A549 (cell line): ENCODE data around the gene RNF32. TPM values are rescaled to one million over a fixed set of nuclear protein-coding genes. Genes with fewer than 3 reads are reported as not detected.
"Not testable (repeated sequence)": the region's sequence is repeated elsewhere in the genome, so short reads cannot be mapped to it uniquely, and the experiment has no call there.

Source experiments
- ATAC-seq, 2 experiments: fragments of 200-7000 bp in 1 of 2; fragments of >200 bp in 1 of 2; cut with Nextera tagmentation in 1 of 2; cut with Tn5 transposase in 1 of 2; 3 replicates each; pipeline versions ENCODE4 v1.8.0 to v1.9.1; 2018 to 2020; ENCODE audit warnings: mild to moderate bottlenecking in 1 of 2, moderate library complexity in 1 of 2
- CTCF ChIA-PET: fragments of 300-600 bp; sonication (Branson Sonifier 250); formaldehyde crosslinking; extraction: SDS; loops from one replicate; lab custom pipeline; 2021; ENCODE audit warnings: antibody characterized with exemption, inconsistent platforms; lab: Yijun Ruan, JAX
- POLR2A ChIA-PET: fragments of 350-600 bp; formaldehyde crosslinking; extraction: SDS; loops from one replicate; lab custom pipeline; 2021; ENCODE audit warnings: antibody characterized with exemption, inconsistent platforms; lab: Yijun Ruan, JAX
- DNase-seq, 2 experiments: peaks; one replicate each; pipeline versions ENCODE4 v3.0.0 to v3.0.0-alpha.2; 2011 to 2016; ENCODE audit warnings: low read depth in 1 of 2, low spot score in 1 of 2
- FAIRE-seq: peaks from 2 replicates; lab custom pipeline; 2011; peaks lifted over from hg19 to GRCh38; lab: Jason Lieb, UNC
- H3K27ac ChIP-seq, 2 experiments: fragments of >200 bp; sonication (Bioruptor Twin); formaldehyde crosslinking; 3 replicates each; pipeline ENCODE4 v1.5.1; 2016 to 2017
- H3K4me1 ChIP-seq: fragments of >200 bp; sonication (Bioruptor Twin); formaldehyde crosslinking; 3 replicates; pipeline ENCODE4 v1.6.1; 2016
- H3K4me2 ChIP-seq: fragments of >200 bp; sonication (Bioruptor Twin); formaldehyde crosslinking; 3 replicates; pipeline ENCODE4 v1.6.1; 2016
- H3K4me3 ChIP-seq: fragments of >200 bp; sonication (Bioruptor Twin); formaldehyde crosslinking; 3 replicates; pipeline ENCODE4 v1.5.1; 2016
- H3K9me3 ChIP-seq: fragments of >200 bp; sonication (Bioruptor Twin); formaldehyde crosslinking; 3 replicates; pipeline ENCODE4 v1.6.1; 2016
- BCL3 ChIP-seq: fragments of >200 bp; sonication (Bioruptor Twin); formaldehyde crosslinking; IDR thresholded peaks from 3 replicates; pipeline ENCODE4 v1.6.1; 2016
- CHD4 ChIP-seq: fragments of 200-600 bp; sonication (generic); IDR thresholded peaks from 2 replicates; pipeline ENCODE4 v1.6.1; 2016; ENCODE audit warnings: antibody characterized with exemption, mild to moderate bottlenecking, borderline replicate concordance
- EHMT2 ChIP-seq: fragments of 200-600 bp; sonication (generic); IDR thresholded peaks from 2 replicates; pipeline ENCODE4 v1.6.1; 2016; ENCODE audit warnings: antibody characterized with exemption, low read depth, mild to moderate bottlenecking, moderate library complexity
- FOSB ChIP-seq: fragments of 250-450 bp; sonication (Bioruptor Pico); IDR thresholded peaks from 2 replicates; pipeline ENCODE4 v1.5.0; 2020; ENCODE audit warnings: mild to moderate bottlenecking, moderate library complexity
- FOXS1 ChIP-seq: fragments of 250-450 bp; sonication (Bioruptor Pico); IDR thresholded peaks from 2 replicates; pipeline ENCODE4 v1.5.0; 2020; ENCODE audit warnings: mild to moderate bottlenecking, moderate library complexity
- GATA3 ChIP-seq: IDR thresholded peaks from 2 replicates; pipeline ENCODE4 v1.6.1; 2012; ENCODE audit warnings: borderline replicate concordance
- HEYL ChIP-seq: fragments of 250-450 bp; sonication (Bioruptor Pico); IDR thresholded peaks from 2 replicates; pipeline ENCODE4 v1.8.0; 2021; ENCODE audit warnings: mild to moderate bottlenecking, moderate library complexity
- HMGXB4 ChIP-seq: fragments of 250-450 bp; sonication (Bioruptor Pico); IDR thresholded peaks from 2 replicates; pipeline ENCODE4 v1.5.0; 2021; ENCODE audit warnings: mild to moderate bottlenecking, moderate library complexity, borderline replicate concordance
- JUN ChIP-seq, 2 experiments: fragments of >200 bp; sonication (Bioruptor Twin); formaldehyde crosslinking; IDR thresholded peaks; 2 replicates in 1 of 2; 3 replicates in 1 of 2; pipeline ENCODE4 v1.6.1; 2016 to 2017
- MAZ ChIP-seq: fragments of 150-350 bp; IDR thresholded peaks from 2 replicates; pipeline ENCODE4 v1.6.1; 2014; ENCODE audit warnings: antibody characterized with exemption, low read depth, low read length, borderline replicate concordance
- NR3C1 ChIP-seq: fragments of >200 bp; sonication (Bioruptor Twin); formaldehyde crosslinking; IDR thresholded peaks from 3 replicates; pipeline ENCODE4 v1.6.1; 2017
- RARB ChIP-seq: fragments of 250-450 bp; sonication (Bioruptor Pico); IDR thresholded peaks from 2 replicates; pipeline ENCODE4 v1.8.0; 2021; ENCODE audit warnings: mild to moderate bottlenecking, moderate library complexity
- RNF2 ChIP-seq: fragments of 200-600 bp; sonication (generic); IDR thresholded peaks from 2 replicates; pipeline ENCODE4 v1.6.1; 2016; ENCODE audit warnings: low read depth, mild to moderate bottlenecking, antibody characterized with exemption, moderate library complexity, borderline replicate concordance
- ZC3H11A ChIP-seq: fragments of 450-650 bp; IDR thresholded peaks from 2 replicates; pipeline ENCODE4 v1.6.1; 2014; ENCODE audit warnings: antibody characterized with exemption, mild to moderate bottlenecking
- WGBS: methylation state at CpG from one replicate; pipeline ENCODE4 v1.1.6; 2017; ENCODE audit errors: missing lambda C conversion rate; 5-methylcytosine and 5-hydroxymethylcytosine counted together
- polyA plus RNA-seq, 4 experiments: library from polyadenylated mRNA; depleted of rRNA in 3 of 4; stranded (reverse); fragments of >200 nt; fragmentation: RNase III in 1 of 4; extraction: RNeasy Plus Mini Kit Qiagen cat#74134 plus additional on column Dnase treatment in 1 of 4; gene quantifications; 2 replicates in 3 of 4; 3 replicates in 1 of 4; pipeline ENCODE4 v1.2.3, GENCODE V29; 2011 to 2017

RNF32 gene
- polyA plus RNA-seq, 2 of the 4 experiments (the other 2 are of a cell fraction) = 1.8 to 2.8 TPM

GRCh38 chr7:156637093-156637492 lies 3.5 kb upstream of the RNF32 start:
- CTCF ChIA-PET, DNase-seq, H3K4me2 ChIP-seq, FAIRE-seq, H3K27ac ChIP-seq, H3K4me3 ChIP-seq, H3K4me1 ChIP-seq, POLR2A ChIA-PET, ATAC-seq: not testable (repeated sequence)
- WGBS = 91% methylated on average over 7 of the region's 7 CpGs
- TF ChIP-seq ZC3H11A = peak; percentile 57
- H3K9me3 ChIP-seq = peaks cover 11% of the 10 kb centered on the region

GRCh38 chr7:156638443-156639077 lies 2.0 kb upstream of the RNF32 start:
- CTCF ChIA-PET = interaction anchor here (1.0 kb wide), 1 partner anchor 12 kb away, joined by 3 read pairs; no protein-coding TSS in a partner anchor
- POLR2A ChIA-PET = no interaction called here

GRCh38 chr7:156639426-156640256 lies 933 bp upstream of the RNF32 start:
- DNase-seq (no peak), FAIRE-seq (no peak), ATAC-seq (peak; percentile 1 to 35; a peak in 4 of 6 replicates)
- peaks cover 6% of the 10 kb centered on the region; the same call in 2 of the 3 replicates for H3K4me1 ChIP-seq
- ChIA-PET CTCF (interaction anchor here (0.8 to 1.0 kb wide), 2 partner anchors 13 to 842 kb away, joined by 3 read pairs; no protein-coding TSS in a partner anchor), POLR2A (no interaction called here)
- peak overlapping the region; percentile 70 for H3K4me3 ChIP-seq
- H3K4me2 ChIP-seq = peak overlapping the region; percentile 82
- no peak for TF ChIP-seq JUN (IDR thresholded peaks at IDR 0.05)
- TF ChIP-seq RNF2 = 0 out of 2 replicates have a peak, but pooled peaks have one; percentile 95
- peak overlapping the region; percentile 87 to 95 for H3K27ac ChIP-seq
- WGBS = 67% methylated on average over 49 of the region's 52 CpGs
- H3K9me3 ChIP-seq = peaks cover 11% of the 10 kb centered on the region

More at GRCh38 chr7:156638443-156639077, 2.0 kb upstream of the RNF32 start:
- H3K4me2 ChIP-seq = peak overlapping the region; percentile 82
- peaks cover 6% of the 10 kb centered on the region; the same call in 2 of the 3 replicates for H3K4me1 ChIP-seq
- no peak for FAIRE-seq
- no peak for ATAC-seq
- TF ChIP-seq GATA3 (no peak), HEYL (CRISPR knock-in tag) (no peak), HMGXB4 (CRISPR knock-in tag) (no peak), CHD4 (no peak), FOXS1 (no peak), NR3C1 (no peak), RARB (CRISPR knock-in tag) (no peak), MAZ (no peak), FOSB (CRISPR knock-in tag) (no peak), EHMT2 (no peak)
- H3K9me3 ChIP-seq = peaks cover 11% of the 10 kb centered on the region
- H3K4me3 ChIP-seq = no peak overlapping the region
- no peak for DNase-seq
- WGBS = 96% methylated on average over 8 of the region's 8 CpGs
- H3K27ac ChIP-seq = no peak overlapping the region

GRCh38 chr7:156640949-156641485 lies 443 bp downstream of the RNF32 start:
- no peak for FAIRE-seq
- POLR2A ChIA-PET = interaction anchor here (0.9 kb wide), 1 partner anchor 67 kb away, joined by 3 read pairs; no protein-coding TSS in a partner anchor
- CTCF ChIA-PET = interaction anchor here (1.0 kb wide), 1 partner anchor 9 kb away, joined by 4 read pairs; no protein-coding TSS in a partner anchor

More at GRCh38 chr7:156640949-156641485, 443 bp downstream of the RNF32 start:
- Histone ChIP-seq H3K4me1 (peaks cover 6% of the 10 kb centered on the region; the same call in 2 of the 3 replicates), H3K27ac (peak overlapping the region; percentile 87 to 95), H3K4me2 (peak overlapping the region; percentile 98), H3K9me3 (peaks cover 11% of the 10 kb centered on the region)
- peak; percentile 74 to 78 for ATAC-seq
- TF ChIP-seq BCL3 (0 out of 3 replicates have a peak, but pooled peaks have one; percentile 2), EHMT2 (no peak)
- TF ChIP-seq, all 56 proteins: peak for 1
- H3K4me3 ChIP-seq = peak overlapping the region; percentile 70
- 6% methylated on average over 24 of the region's 30 CpGs for WGBS
- DNase-seq = peak; percentile 53
